CD4-positive, alpha-beta T cell (primary cell): ENCODE results near the gene SESN1. TPM values are rescaled to one million over a fixed set of nuclear protein-coding genes. Genes with fewer than 3 reads are reported as not detected.

Source experiments
- ATAC-seq: fragments of 200-7000 bp; cut with Tn5 transposase; one replicate; pipeline ENCODE4 v1.10.0; 2022; ENCODE audit warnings: mild to moderate bottlenecking; ENCODE audit not compliant: poor library complexity
- CTCF ChIA-PET: fragments of 350-600 bp; sonication (Branson Sonifier 250); formaldehyde crosslinking; loops from one replicate; lab custom pipeline; 2021; ENCODE audit warnings: antibody characterized with exemption, inconsistent platforms; lab: Charles Lee
- POLR2A ChIA-PET: fragments of 350-600 bp; sonication (Branson Sonifier 250); formaldehyde crosslinking; loops from one replicate; lab custom pipeline; 2021; ENCODE audit warnings: antibody characterized with exemption, inconsistent platforms; lab: Charles Lee
- DNase-seq, 14 experiments: peaks; one replicate each; pipeline ENCODE4 v3.0.0-alpha.2; 2013 to 2020; ENCODE audit warnings: mixed read lengths in 2 of 14
- H3K27ac ChIP-seq, 2 donors: one replicate each; pipeline versions ENCODE4 v1.5.1 to v1.7.0; 2013; ENCODE audit warnings: low read length in 2 of 2, low read depth in 1 of 2, mild to moderate bottlenecking in 1 of 2
- H3K27me3 ChIP-seq, 2 experiments: 1 replicate in 1 of 2; 2 replicates in 1 of 2; pipeline versions ENCODE4 v1.6.1 to v1.7.0; 2013; ENCODE audit warnings: low read length in 2 of 2, control low read depth in 1 of 2, mild to moderate bottlenecking in 1 of 2, moderate library complexity in 1 of 2; ENCODE audit not compliant: insufficient read depth in 2 of 2, control insufficient read depth in 1 of 2
- H3K36me3 ChIP-seq: one replicate; pipeline ENCODE4 v1.6.1; 2013; ENCODE audit warnings: low read length, control low read depth; ENCODE audit not compliant: insufficient read depth
- H3K4me1 ChIP-seq: one replicate; pipeline ENCODE4 v1.6.1; 2013; ENCODE audit warnings: low read length, control low read depth; ENCODE audit not compliant: insufficient read depth
- H3K4me3 ChIP-seq: one replicate; pipeline ENCODE4 v1.5.1; 2013; ENCODE audit warnings: mild to moderate bottlenecking, low read length, moderate library complexity
- H3K9me3 ChIP-seq, 2 experiments: 1 replicate in 1 of 2; 2 replicates in 1 of 2; pipeline versions ENCODE4 v1.6.1 to v1.7.0; 2013; ENCODE audit warnings: low read length in 2 of 2, mild to moderate bottlenecking in 2 of 2, control low read depth in 1 of 2, moderate library complexity in 1 of 2; ENCODE audit not compliant: control insufficient read depth in 1 of 2, insufficient read depth in 1 of 2
- H3K27ac Mint-ChIP-seq: one replicate; pipeline ENCODE4 v1.8.0; 2020; ENCODE audit warnings: mixed read lengths
- H3K27me3 Mint-ChIP-seq: one replicate; pipeline ENCODE4 v1.8.0; 2021; ENCODE audit warnings: mixed read lengths
- H3K36me3 Mint-ChIP-seq: one replicate; pipeline ENCODE4 v1.8.0; 2021; ENCODE audit warnings: low read depth, mixed read lengths
- H3K4me1 Mint-ChIP-seq: one replicate; pipeline ENCODE4 v1.8.0; 2021; ENCODE audit warnings: low read depth, mixed read lengths
- H3K4me3 Mint-ChIP-seq: one replicate; pipeline ENCODE4 v1.8.0; 2020; ENCODE audit warnings: mild to moderate bottlenecking, mixed read lengths
- H3K9me3 Mint-ChIP-seq: one replicate; pipeline ENCODE4 v1.8.0; 2020; ENCODE audit warnings: mixed read lengths
- intact Hi-C, 2 experiments: fragments of 100-400 bp; cut with DNase I in 1 of 2; cut with micrococcal nuclease in 1 of 2; formaldehyde crosslinking; loops; one replicate each; pipeline versions ENCODE4 v1.15.1 to v1.9.0; 2023 to 2025; cut with DNase I, micrococcal nuclease
- total RNA-seq, 174 experiments: library from RNA in 2 of 174; stranded (reverse) in 2 of 174; gene quantifications; one replicate each; pipeline ENCODE4 v1.2.3 and lab custom pipeline; 2021 to 2026
- TF ChIP-seq, protein P1 (sequence below): fragments of 200-600 bp; IDR thresholded peaks from one replicate; pipeline ENCODE4 v1.8.0; 2022; ENCODE audit warnings: antibody characterized with exemption, mild to moderate bottlenecking

Gene SESN1
- total RNA-seq, 2 experiments from 2014 or later = 95.9 to 98.3 TPM

DNA sequence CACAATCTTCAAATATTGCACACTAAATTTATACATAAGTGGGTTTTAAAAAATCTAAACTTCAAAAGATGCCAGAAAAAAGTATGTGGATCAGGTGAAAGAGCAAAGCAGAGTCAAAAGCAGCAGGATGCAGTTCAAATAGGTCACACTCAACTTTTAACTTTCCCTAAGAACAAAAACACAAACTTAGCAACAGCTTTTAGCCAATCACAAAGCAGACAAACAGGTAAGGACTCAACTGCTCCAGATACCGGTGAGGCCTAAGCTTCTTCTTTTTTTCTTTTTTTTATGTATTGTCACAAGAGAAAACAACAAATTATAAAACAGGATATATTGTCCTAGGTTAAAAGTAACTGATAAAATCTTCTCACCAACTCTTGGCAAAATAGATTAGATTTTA lies 74.7 kb downstream of the SESN1 start:
- Histone ChIP-seq H3K4me3 (no peak overlapping the region), H3K9me3 (no peaks in the 10 kb centered on the region), H3K27ac (peak overlapping the region; percentile 25 to 56), H3K4me1 (peaks cover 16% of the 10 kb centered on the region), H3K36me3 (no peaks in the 10 kb centered on the region), H3K27me3 (no peaks in the 10 kb centered on the region)
- TF ChIP-seq, protein P1, sequence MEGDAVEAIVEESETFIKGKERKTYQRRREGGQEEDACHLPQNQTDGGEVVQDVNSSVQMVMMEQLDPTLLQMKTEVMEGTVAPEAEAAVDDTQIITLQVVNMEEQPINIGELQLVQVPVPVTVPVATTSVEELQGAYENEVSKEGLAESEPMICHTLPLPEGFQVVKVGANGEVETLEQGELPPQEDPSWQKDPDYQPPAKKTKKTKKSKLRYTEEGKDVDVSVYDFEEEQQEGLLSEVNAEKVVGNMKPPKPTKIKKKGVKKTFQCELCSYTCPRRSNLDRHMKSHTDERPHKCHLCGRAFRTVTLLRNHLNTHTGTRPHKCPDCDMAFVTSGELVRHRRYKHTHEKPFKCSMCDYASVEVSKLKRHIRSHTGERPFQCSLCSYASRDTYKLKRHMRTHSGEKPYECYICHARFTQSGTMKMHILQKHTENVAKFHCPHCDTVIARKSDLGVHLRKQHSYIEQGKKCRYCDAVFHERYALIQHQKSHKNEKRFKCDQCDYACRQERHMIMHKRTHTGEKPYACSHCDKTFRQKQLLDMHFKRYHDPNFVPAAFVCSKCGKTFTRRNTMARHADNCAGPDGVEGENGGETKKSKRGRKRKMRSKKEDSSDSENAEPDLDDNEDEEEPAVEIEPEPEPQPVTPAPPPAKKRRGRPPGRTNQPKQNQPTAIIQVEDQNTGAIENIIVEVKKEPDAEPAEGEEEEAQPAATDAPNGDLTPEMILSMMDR = no peak
- H3K9me3 Mint-ChIP-seq = no peaks in the 10 kb centered on the region
- ATAC-seq = peak; percentile 95
- peak overlapping the region; percentile 2 for H3K4me3 Mint-ChIP-seq
- peaks cover 67% of the 10 kb centered on the region for H3K4me1 Mint-ChIP-seq
- H3K36me3 Mint-ChIP-seq = no peaks in the 10 kb centered on the region
- intact Hi-C loops = loop anchor here (1.0 to 10.0 kb wide), 3 partner anchors 11 to 365 kb away; partner anchors contain the start of gene CD164 (in 1 of the 2)
- ChIA-PET POLR2A (interaction anchor here (0.9 to 2.8 kb wide), 2 partner anchors 10 to 53 kb away, joined by 3 to 19 read pairs; no protein-coding TSS in a partner anchor), CTCF (interaction anchor here (0.9 kb wide), 1 partner anchor 42 kb away, joined by 3 read pairs; no protein-coding TSS in a partner anchor)
- peak in 4 of 14 experiments; percentile 10 to 85 (median 76) for DNase-seq
- H3K27me3 Mint-ChIP-seq = no peaks in the 10 kb centered on the region
- H3K27ac Mint-ChIP-seq = peak overlapping the region; percentile 84

DNA sequence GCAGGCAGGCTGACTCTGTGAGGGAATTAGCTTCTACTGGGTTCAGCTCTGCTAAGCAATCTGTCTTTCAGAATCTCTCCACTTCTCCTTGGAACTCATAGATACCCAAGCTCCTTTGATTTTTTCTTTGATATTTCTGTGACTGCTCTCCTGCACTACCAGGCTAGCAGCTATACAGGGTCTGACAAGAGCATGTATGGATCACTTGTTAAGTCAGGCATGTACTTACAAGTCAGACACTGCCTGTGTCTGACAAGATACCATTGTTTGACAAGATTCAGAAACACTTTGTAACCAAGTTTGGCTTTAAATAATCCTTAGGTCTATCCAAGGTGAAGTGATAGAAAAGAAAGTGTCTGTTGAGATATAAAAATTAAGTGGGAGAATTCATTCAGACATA lies 79.5 kb downstream of the SESN1 start:
- H3K9me3 ChIP-seq = no peaks in the 10 kb centered on the region
- Mint-ChIP-seq H3K4me3 (peak overlapping the region; percentile 26), H3K9me3 (no peaks in the 10 kb centered on the region), H3K36me3 (peaks cover 1% of the 10 kb centered on the region), H3K4me1 (peaks cover 73% of the 10 kb centered on the region), H3K27ac (peak overlapping the region; percentile 89), H3K27me3 (no peaks in the 10 kb centered on the region)
- intact Hi-C loops = loop anchor here in 1 of 2 experiments (10.0 kb wide), 1 partner anchor 370 kb away; the partner anchor contains the start of gene CD164
- DNase-seq = peak in 1 of 14 experiments; percentile 13
- POLR2A ChIA-PET = interaction anchor here (0.9 to 2.0 kb wide), 4 partner anchors 21 to 457 kb away, joined by 3 to 10 read pairs (median 6); partner anchors contain the start of gene SESN1
- no peaks in the 10 kb centered on the region for H3K27me3 ChIP-seq
- no peak for ATAC-seq
- TF ChIP-seq, protein P1 = no peak
- H3K27ac ChIP-seq = no peak overlapping the region
- CTCF ChIA-PET = interaction anchor here (0.5 kb wide), 1 partner anchor 488 kb away, joined by 3 read pairs; no protein-coding TSS in a partner anchor
- H3K4me3 ChIP-seq = no peak overlapping the region
- no peaks in the 10 kb centered on the region for H3K36me3 ChIP-seq
- peaks cover 30% of the 10 kb centered on the region for H3K4me1 ChIP-seq

DNA sequence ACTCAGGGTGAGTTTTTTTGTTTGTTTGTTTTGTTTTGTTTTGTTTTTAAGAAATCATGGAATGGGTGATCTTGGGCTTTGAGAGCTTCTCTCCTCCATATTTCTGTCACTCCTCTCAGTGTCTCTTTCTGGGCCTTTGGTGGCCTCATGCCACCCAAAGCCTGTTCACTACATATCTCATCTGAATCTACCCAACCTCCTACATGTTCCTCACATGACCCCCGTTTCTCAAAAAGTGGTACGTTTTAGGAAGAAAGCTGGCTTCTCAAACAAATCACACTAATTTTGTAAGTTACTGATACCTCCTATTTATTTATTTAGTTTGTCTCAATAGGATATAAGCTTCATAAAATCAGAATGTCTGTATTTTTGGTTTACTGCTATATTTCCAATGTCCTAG lies 80.0 kb downstream of the SESN1 start:
- H3K27ac ChIP-seq = peak overlapping the region; percentile 3 to 39
- no peaks in the 10 kb centered on the region for H3K27me3 Mint-ChIP-seq
- H3K4me1 Mint-ChIP-seq = peaks cover 73% of the 10 kb centered on the region
- H3K9me3 Mint-ChIP-seq = no peaks in the 10 kb centered on the region
- peaks cover 7% of the 10 kb centered on the region for H3K36me3 Mint-ChIP-seq
- TF ChIP-seq, protein P1 = no peak
- H3K4me1 ChIP-seq = peaks cover 30% of the 10 kb centered on the region
- intact Hi-C loops = loop anchor here in 1 of 2 experiments (5.0 to 10.0 kb wide), 2 partner anchors 167 to 370 kb away; partner anchors contain the start of genes ARMC2 and CD164
- DNase-seq (peak in 1 of 14 experiments; percentile 16), ATAC-seq (no peak)
- ChIA-PET CTCF (interaction anchor here (1.2 kb wide), 1 partner anchor 58 kb away, joined by 3 read pairs; no protein-coding TSS in a partner anchor), POLR2A (interaction anchor here (0.9 to 2.0 kb wide), 4 partner anchors 22 to 456 kb away, joined by 3 to 10 read pairs (median 6); partner anchors contain the start of gene SESN1)
- no peaks in the 10 kb centered on the region for H3K9me3 ChIP-seq
- peak overlapping the region; percentile 46 for H3K4me3 Mint-ChIP-seq
- no peak overlapping the region for H3K4me3 ChIP-seq
- H3K27me3 ChIP-seq = no peaks in the 10 kb centered on the region
- H3K27ac Mint-ChIP-seq = peak overlapping the region; percentile 89
- H3K36me3 ChIP-seq = no peaks in the 10 kb centered on the region
